NCI-H69 (cell line): ENCODE data around the gene HMGXB3.

Experiments used
- DNase-seq: peaks from one replicate; lab custom pipeline; 2025; lab: John Stamatoyannopoulos, UW

Gene HMGXB3

DNA sequence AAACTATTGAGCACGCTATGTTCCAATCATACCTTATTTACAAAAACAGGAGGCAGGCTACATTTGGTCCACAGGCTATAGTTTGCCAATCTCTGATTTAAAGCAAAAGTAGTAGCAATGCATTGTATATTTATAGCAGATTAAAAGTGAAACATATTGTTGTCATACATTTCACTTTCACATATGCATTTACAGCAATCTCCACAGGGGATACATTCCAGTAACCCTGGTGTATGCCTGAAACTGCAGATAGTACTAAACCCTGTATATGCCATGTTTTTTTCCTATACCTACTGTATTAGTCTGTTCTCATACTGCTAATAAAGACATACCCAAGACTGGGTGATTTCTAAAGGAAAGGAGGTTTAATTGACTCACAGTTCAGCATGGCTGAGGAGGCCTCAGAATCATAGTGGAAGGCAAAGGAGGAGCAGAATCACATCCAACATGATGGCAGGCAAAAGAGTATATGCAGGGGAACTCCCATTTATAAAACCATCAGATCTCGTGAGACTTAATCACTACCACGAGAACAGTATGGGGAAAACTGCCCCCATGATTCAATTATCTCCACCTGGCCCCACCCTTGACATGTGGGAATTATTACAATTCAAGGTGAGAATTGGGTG is 91.7 kb downstream of the HMGXB3 start:
- DNase-seq: no peak

DNA sequence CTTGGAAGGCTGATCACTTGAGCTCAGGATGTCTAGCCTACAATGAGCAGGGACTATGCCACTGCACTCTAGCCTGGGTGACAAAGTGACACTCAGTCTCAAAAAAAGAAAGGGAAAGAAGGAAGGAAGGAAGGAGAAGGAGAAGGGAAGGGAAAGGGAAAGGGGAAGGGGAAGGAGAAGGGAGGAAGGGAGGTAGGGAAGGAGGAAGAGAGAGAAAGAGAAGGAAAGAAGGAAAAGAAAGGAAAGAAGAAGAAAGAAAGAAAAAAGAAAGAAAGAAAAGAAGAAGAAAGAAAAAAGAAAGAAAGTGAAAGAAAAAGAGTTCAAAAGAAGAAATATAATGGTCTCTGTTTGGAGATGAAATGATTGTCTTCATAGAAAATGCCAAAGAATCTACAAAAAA is 96.6 kb downstream of the HMGXB3 start:
- DNase-seq: no peak

DNA sequence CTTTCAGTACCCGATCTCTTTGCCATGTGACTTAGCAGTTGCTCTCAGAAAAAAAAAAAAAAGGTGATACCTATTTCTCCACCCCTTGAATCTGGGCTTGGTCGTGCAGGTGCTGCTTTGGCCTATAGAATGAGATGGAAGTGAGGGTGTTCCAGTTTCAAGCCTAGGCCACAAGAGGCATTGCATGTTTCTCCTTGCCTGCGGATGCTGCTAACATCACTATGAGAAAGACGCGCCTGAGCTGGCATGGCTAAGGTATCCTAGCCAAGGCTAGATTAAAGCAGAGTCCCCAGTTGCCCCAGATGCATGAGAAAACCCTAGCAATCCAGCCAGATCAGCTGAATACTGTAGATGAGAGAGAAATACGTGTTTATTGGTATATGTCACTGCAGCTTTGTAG is 100.5 kb downstream of the HMGXB3 start:
- DNase-seq: no peak
